ENCODE data around the gene PKP2.

PKP2 gene

GRCh38 chr12:32765906-32766305 is 130.7 kb downstream of the PKP2 start:
- TF ChIP-seq CTCF (IDR thresholded peaks at IDR 0.05; ENCODE audit: control extremely low read depth, extremely low read depth, low read depth, missing control alignments): no peak

DNA sequence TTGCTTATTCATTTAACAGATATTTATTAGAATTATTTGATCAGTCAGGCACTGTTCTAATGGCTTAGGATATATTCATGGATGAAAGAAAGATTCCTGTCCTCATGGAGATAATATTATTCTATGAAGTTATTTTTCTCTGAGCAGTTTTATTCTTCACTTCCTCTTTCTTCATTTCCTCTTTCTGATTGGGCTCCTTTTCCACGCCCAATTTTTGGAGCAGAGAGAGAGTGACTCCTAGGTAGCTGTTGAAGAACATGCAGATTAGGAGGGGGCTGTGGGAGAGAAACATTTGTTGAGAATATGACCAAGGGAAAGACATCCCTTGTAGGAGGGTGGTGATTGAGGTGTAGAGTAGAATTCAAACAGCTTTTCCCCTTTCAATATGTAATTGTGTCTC is 134.9 kb downstream of the PKP2 start:
- no peak for DNase-seq (ENCODE audit: extremely low spot score)
- ChIA-PET POLR2A (no interaction called here), CTCF (interaction anchor here (1.2 to 1.6 kb wide), 3 partner anchors 121 to 1260 kb away, joined by 3 to 4 read pairs (median 3); partner anchors contain the start of gene ALG10)
- TF ChIP-seq CTCF (IDR thresholded peaks at IDR 0.05; ENCODE audit: control extremely low read depth, extremely low read depth, low read depth, missing control alignments): no peak

More at GRCh38 chr12:32765906-32766305, 130.7 kb downstream of the PKP2 start:
- DNase-seq (ENCODE audit: extremely low spot score): no peak
- ChIA-PET POLR2A (no interaction called here), CTCF (interaction anchor here (2.6 kb wide), 1 partner anchor 10 kb away, joined by 23 read pairs; the partner anchor contains the start of gene YARS2)

DNA sequence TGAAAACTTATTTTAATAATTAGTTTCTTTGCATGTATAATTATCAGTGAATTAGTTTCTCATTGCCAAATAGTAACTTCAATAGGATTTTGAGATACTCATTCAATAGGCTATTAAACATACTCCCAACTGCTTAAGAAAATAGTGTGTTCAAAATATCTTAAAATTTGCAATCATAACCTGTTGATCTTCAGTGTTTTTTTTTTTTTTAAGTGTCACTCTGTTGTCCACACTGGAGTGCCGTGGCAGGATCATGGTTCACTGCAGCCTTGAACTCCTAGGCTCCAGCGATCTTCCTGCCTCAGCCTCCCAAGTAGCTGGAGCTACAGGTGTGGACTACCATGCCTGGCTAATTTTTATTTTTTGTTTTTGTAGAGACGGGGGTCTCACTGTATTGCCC is 139.4 kb downstream of the PKP2 start:
- TF ChIP-seq CTCF (IDR thresholded peaks at IDR 0.05; ENCODE audit: control extremely low read depth, extremely low read depth, low read depth, missing control alignments): no peak
- no peak for DNase-seq (ENCODE audit: extremely low spot score)
- CTCF ChIA-PET: interaction anchor here (0.8 to 4.4 kb wide), 12 partner anchors 10 to 1265 kb away, joined by 3 to 41 read pairs (median 6); partner anchors contain the start of gene ALG10
- POLR2A ChIA-PET: no interaction called here

- no peak for DNase-seq (ENCODE audit: extremely low spot score)
- ChIA-PET CTCF (interaction anchor here (0.7 to 4.4 kb wide), 52 partner anchors 8 to 1351 kb away, joined by 3 to 77 read pairs (median 6); partner anchors contain the start of genes ALG10 and ETFBKMT), POLR2A (interaction anchor here (0.9 kb wide), 1 partner anchor 1266 kb away, joined by 9 read pairs; the partner anchor contains the start of gene ALG10)
- no peak for TF ChIP-seq CTCF (IDR thresholded peaks at IDR 0.05; ENCODE audit: control extremely low read depth, extremely low read depth, low read depth, missing control alignments)
Measured at GRCh38 chr12:32756476-32757066, 140.0 kb downstream of the PKP2 start.

DNA sequence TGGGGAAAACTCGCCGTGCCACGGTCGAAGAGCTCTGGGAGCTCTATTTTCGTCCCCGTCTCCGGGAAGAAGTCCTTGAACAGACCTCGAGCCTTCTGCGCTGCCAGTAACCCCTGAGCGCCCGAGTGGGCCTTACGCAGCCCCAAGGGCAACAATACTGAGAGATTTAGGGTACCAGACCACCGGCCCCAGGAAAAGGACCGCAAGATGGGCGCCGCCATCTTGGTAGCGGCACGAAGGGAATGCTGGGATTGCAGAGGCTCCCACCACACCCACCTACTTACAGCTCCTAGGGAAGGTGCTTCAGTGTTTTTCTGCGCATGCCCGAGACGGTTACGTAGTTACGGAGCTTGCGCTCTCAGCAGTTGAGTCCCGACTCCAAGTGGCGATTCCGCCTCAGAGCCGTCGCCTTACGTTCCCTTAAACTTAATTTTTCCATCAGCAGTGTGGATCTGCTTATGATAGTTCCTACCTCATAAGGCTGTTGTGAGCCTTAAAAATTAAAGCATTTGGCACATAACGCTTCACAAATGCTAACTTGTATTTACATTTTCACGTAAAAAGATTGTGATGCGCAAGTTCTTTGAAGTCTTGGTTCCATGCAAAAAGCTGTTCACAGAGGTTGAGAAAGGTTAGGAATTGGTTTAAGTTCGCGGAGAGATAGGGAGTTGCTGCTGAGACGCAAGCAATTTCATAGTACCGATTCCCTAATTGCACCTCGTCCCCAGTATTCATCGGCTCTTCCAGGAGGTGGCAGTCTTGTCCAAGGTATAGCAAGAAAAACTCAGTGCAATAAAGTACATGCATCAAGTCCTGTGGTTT is 140.7 kb downstream of the PKP2 start, which contains the start of gene YARS2:
Gene YARS2 (minus strand): TSS at position 244 of the 822 bp plus-strand sequence. CDS start 23 bp downstream, at position 221.
- peak; percentile 88 for DNase-seq (ENCODE audit: extremely low spot score)
- ChIA-PET CTCF (interaction anchor here (0.7 to 4.4 kb wide), 87 partner anchors 9 to 1484 kb away, joined by 3 to 77 read pairs (median 5); partner anchors contain the start of genes ALG10, DNM1L, ETFBKMT and PKP2), POLR2A (interaction anchor here (0.6 to 1.2 kb wide), 5 partner anchors 77 to 1266 kb away, joined by 3 to 9 read pairs (median 3); partner anchors contain the start of gene ALG10)
- TF ChIP-seq CTCF (IDR thresholded peaks at IDR 0.05; ENCODE audit: control extremely low read depth, extremely low read depth, low read depth, missing control alignments): peak; percentile 78

DNA sequence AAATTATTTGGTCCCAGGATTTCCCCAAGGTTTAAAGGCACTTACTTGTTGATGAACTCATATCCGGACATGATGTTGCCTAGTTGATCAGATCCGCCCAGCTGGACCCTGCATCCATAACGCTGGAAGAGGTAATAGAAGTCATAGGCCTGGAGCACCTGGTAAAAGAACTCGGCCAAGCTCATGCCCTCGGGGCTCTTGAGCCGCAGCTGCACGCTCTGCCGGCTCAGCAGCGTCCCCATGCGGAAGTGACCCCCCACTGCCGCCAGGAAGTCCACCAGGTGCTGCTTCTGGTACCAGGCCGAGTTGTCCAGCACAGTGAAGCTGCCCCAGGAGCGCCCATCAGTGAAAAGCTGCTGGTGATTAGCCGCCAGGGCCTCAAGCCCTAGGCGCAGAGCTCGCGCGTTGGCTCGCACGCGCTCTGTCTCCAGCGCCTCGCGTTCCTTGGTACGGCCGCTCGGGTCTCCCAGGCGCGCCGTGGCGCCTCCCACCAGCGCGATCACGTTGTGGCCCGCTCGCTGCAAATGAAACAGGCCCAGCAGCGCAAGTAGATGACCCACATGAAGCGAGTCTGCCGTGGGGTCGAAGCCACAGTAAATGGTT is 141.4 kb downstream of the PKP2 start:
- TF ChIP-seq CTCF (IDR thresholded peaks at IDR 0.05; ENCODE audit: control extremely low read depth, extremely low read depth, low read depth, missing control alignments): peak; percentile 98
- DNase-seq (ENCODE audit: extremely low spot score): peak; percentile 78
- ChIA-PET CTCF (interaction anchor here (0.6 to 4.4 kb wide), 89 partner anchors 9 to 1483 kb away, joined by 3 to 77 read pairs (median 5); partner anchors contain the start of genes ALG10, DNM1L, ETFBKMT and PKP2), POLR2A (interaction anchor here (0.6 to 1.2 kb wide), 4 partner anchors 76 to 1458 kb away, joined by 3 to 8 read pairs (median 4); partner anchors contain the start of gene ALG10)
